Measurements from ENCODE around the gene N4BP2L2. TPM values are rescaled to one million over a fixed set of nuclear protein-coding genes. Genes with fewer than 3 reads are reported as not detected.

N4BP2L2 gene
- total and polyA plus RNA-seq, 2 experiments from 2014 or later: 63.1 to 160 TPM

- Mint-ChIP-seq H3K9me3 (no peaks in the 10 kb centered on the region), H3K4me1 (peaks cover 8% of the 10 kb centered on the region; the same call in 2 of the 3 replicates), H3K4me3 (no peak overlapping the region), H3K27ac (no peak overlapping the region), H3K27me3 (ENCODE audit: insufficient read depth, low read depth, poor library complexity) (peaks cover 2% of the 10 kb centered on the region), H3K36me3 (ENCODE audit: low read depth) (peaks cover 19% of the 10 kb centered on the region; the same call in 2 of the 3 replicates)
- ATAC-seq (no peak), DNase-seq (ENCODE audit: low spot score) (no peak)
- Histone ChIP-seq H3K4me3 (no peak overlapping the region), H3F3A (replicated peaks; ENCODE audit: low read depth) (no peaks in the 10 kb centered on the region), H4K20me1 (replicated peaks; ENCODE audit: insufficient read depth) (peaks cover 23% of the 10 kb centered on the region), H3K27ac (ENCODE audit: low read depth) (peak overlapping the region; percentile 50; the same call in 1 of the 2 replicates), H3K9me2 (ENCODE audit: insufficient read depth) (no peaks in the 10 kb centered on the region), H3K36me3 (ENCODE audit: insufficient read depth) (no peaks in the 10 kb centered on the region), H2AFZ (no peak overlapping the region), H3K79me2 (replicated peaks; ENCODE audit: insufficient read depth) (peaks cover 77% of the 10 kb centered on the region), H3K4me2 (no peak overlapping the region), H3K27me3 (ENCODE audit: insufficient read depth) (no peaks in the 10 kb centered on the region), H3K4me1 (ENCODE audit: insufficient read depth) (peaks cover 10% of the 10 kb centered on the region; the same call in 1 of the 2 replicates)
- no peak for TF ChIP-seq JUNB (IDR thresholded peaks at IDR 0.05; ENCODE audit: unreplicated experiment)
Measured at GRCh38 chr13:32527151-32527550, 11.4 kb downstream of the N4BP2L2 start.

DNA sequence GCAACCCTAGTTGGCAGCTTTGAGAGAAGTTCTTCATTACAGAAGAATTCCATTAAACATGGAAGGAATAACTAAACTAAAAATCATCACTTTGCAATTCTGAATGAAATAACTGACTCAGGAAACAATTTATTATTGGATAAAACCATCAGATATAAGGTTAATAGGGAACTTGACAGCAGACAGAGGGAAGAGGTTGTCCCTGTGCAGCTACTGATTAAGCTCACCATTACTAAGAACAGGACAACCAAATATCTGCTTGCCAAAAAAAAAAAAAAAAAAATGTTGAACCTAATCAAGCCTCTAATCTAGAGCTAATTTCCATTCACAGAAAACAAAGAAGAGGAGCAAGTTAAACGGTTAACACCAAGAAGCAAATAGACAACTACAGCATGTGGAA lies 12.8 kb downstream of the N4BP2L2 start:
- H3K9me2 ChIP-seq (ENCODE audit: insufficient read depth): no peaks in the 10 kb centered on the region
- peaks cover 2% of the 10 kb centered on the region for H3K27me3 Mint-ChIP-seq (ENCODE audit: insufficient read depth, low read depth, poor library complexity)
- H3K4me3 Mint-ChIP-seq: no peak overlapping the region
- no peak overlapping the region for H2AFZ ChIP-seq
- H3K79me2 ChIP-seq (replicated peaks; ENCODE audit: insufficient read depth): peaks cover 63% of the 10 kb centered on the region
- H3K27ac Mint-ChIP-seq: no peak overlapping the region
- no peaks in the 10 kb centered on the region for H3F3A ChIP-seq (replicated peaks; ENCODE audit: low read depth)
- no peaks in the 10 kb centered on the region for H3K36me3 ChIP-seq (ENCODE audit: insufficient read depth)
- H3K4me1 Mint-ChIP-seq: peaks cover 5% of the 10 kb centered on the region; the same call in 2 of the 3 replicates
- H4K20me1 ChIP-seq (replicated peaks; ENCODE audit: insufficient read depth): peaks cover 23% of the 10 kb centered on the region
- no peak overlapping the region for H3K27ac ChIP-seq (ENCODE audit: low read depth)
- no peaks in the 10 kb centered on the region for H3K9me3 Mint-ChIP-seq
- no peak overlapping the region for H3K4me3 ChIP-seq
- H3K4me1 ChIP-seq (ENCODE audit: insufficient read depth): peaks cover 10% of the 10 kb centered on the region; the same call in 1 of the 2 replicates
- no peaks in the 10 kb centered on the region for H3K27me3 ChIP-seq (ENCODE audit: insufficient read depth)
- DNase-seq (ENCODE audit: low spot score) (no peak), ATAC-seq (no peak)
- peaks cover 25% of the 10 kb centered on the region; the same call in 2 of the 3 replicates for H3K36me3 Mint-ChIP-seq (ENCODE audit: low read depth)
- H3K4me2 ChIP-seq: no peak overlapping the region
- TF ChIP-seq STAT1 (IDR thresholded peaks at IDR 0.05; ENCODE audit: unreplicated experiment) (no peak), ZNF331 (CRISPR knock-in tag; IDR thresholded peaks at IDR 0.05; ENCODE audit: low read depth) (no peak)

DNA sequence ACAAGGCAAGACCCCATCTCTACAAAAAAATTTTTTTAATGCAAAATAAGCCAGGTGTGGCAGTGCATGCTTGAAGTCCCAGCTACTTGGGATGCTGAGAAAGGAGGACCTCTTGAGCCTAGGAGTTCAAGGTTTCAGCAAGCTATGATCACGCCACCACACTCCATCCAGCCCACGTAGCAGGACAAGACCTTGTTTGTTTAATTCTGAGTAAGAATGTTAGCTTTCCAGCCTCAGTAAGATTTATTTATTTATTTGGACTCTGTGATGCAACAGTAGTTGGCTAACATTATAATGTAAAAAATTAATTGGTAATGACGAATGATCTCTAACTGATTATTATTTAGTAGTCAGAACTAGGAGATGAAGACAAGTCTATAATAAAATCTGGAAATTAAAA lies 23.3 kb downstream of the N4BP2L2 start:
- H3K36me3 Mint-ChIP-seq (ENCODE audit: low read depth): peaks cover 18% of the 10 kb centered on the region; the same call in 2 of the 3 replicates
- H3K4me3 Mint-ChIP-seq: no peak overlapping the region
- Histone ChIP-seq H3K4me2 (no peak overlapping the region), H4K20me1 (replicated peaks; ENCODE audit: insufficient read depth) (no peaks in the 10 kb centered on the region; the same call in 1 of the 2 replicates), H3K9me2 (ENCODE audit: insufficient read depth) (no peaks in the 10 kb centered on the region), H2AFZ (no peak overlapping the region), H3K79me2 (replicated peaks; ENCODE audit: insufficient read depth) (no peaks in the 10 kb centered on the region), H3K36me3 (ENCODE audit: insufficient read depth) (peaks cover 8% of the 10 kb centered on the region; the same call in 1 of the 2 replicates), H3K27ac (ENCODE audit: low read depth) (no peak overlapping the region), H3K4me1 (ENCODE audit: insufficient read depth) (no peaks in the 10 kb centered on the region), H3F3A (replicated peaks; ENCODE audit: low read depth) (no peaks in the 10 kb centered on the region), H3K4me3 (no peak overlapping the region), H3K27me3 (ENCODE audit: insufficient read depth) (no peaks in the 10 kb centered on the region)
- no peak for ATAC-seq
- no peak for DNase-seq (ENCODE audit: low spot score)
- no peaks in the 10 kb centered on the region for H3K9me3 Mint-ChIP-seq
- H3K27me3 Mint-ChIP-seq (ENCODE audit: insufficient read depth, low read depth, poor library complexity): no peaks in the 10 kb centered on the region
- H3K4me1 Mint-ChIP-seq: no peaks in the 10 kb centered on the region
- no peak overlapping the region for H3K27ac Mint-ChIP-seq
- TF ChIP-seq, protein P1, sequence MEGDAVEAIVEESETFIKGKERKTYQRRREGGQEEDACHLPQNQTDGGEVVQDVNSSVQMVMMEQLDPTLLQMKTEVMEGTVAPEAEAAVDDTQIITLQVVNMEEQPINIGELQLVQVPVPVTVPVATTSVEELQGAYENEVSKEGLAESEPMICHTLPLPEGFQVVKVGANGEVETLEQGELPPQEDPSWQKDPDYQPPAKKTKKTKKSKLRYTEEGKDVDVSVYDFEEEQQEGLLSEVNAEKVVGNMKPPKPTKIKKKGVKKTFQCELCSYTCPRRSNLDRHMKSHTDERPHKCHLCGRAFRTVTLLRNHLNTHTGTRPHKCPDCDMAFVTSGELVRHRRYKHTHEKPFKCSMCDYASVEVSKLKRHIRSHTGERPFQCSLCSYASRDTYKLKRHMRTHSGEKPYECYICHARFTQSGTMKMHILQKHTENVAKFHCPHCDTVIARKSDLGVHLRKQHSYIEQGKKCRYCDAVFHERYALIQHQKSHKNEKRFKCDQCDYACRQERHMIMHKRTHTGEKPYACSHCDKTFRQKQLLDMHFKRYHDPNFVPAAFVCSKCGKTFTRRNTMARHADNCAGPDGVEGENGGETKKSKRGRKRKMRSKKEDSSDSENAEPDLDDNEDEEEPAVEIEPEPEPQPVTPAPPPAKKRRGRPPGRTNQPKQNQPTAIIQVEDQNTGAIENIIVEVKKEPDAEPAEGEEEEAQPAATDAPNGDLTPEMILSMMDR (conservative IDR thresholded peaks at IDR 0.05; ENCODE audit: low read depth in 2 of 2): no peak
- no peak for TF ChIP-seq REST (IDR thresholded peaks at IDR 0.05; ENCODE audit: unreplicated experiment)
- no peak for TF ChIP-seq CREB1 (CRISPR knock-in tag; IDR thresholded peaks at IDR 0.05; ENCODE audit: low read depth)
- no peak for TF ChIP-seq EZH2 (IDR thresholded peaks at IDR 0.05; ENCODE audit: low read depth, unreplicated experiment)

Measured in GM23338 (cell line).